Mononuclear cell (primary cell): Measurements from ENCODE around the gene TTC1. TPM values are rescaled to one million over a fixed set of nuclear protein-coding genes. Genes with fewer than 3 reads are reported as not detected.
A peak's percentile ranks its signal among the peaks of the same experiment; 100 is the strongest.
"Not testable (repeated sequence)": the region's sequence is repeated elsewhere in the genome, so short reads cannot be mapped to it uniquely, and the experiment has no call there.

Source experiments
- H3K27me3 ChIP-seq: 2 replicates; pipeline ENCODE4 v1.6.0; 2011; ENCODE audit warnings: low read length, control low read depth; ENCODE audit not compliant: insufficient read depth
- H3K4me1 ChIP-seq: 2 replicates; pipeline ENCODE4 v1.5.1; 2011; ENCODE audit warnings: mild to moderate bottlenecking, low read length, control low read depth; ENCODE audit not compliant: insufficient read depth
- H3K4me3 ChIP-seq: 2 replicates; pipeline ENCODE4 v1.5.1; 2011; ENCODE audit warnings: mild to moderate bottlenecking, low read length, moderate library complexity
- H3K9me3 ChIP-seq: 2 replicates; pipeline ENCODE4 v1.5.1; 2011; ENCODE audit warnings: low read depth, mild to moderate bottlenecking, control low read depth, low read length
- total RNA-seq: library from RNA; depleted of rRNA; stranded (reverse); fragments of >200 nt; gene quantifications from one replicate; pipeline ENCODE4 v1.2.3, GENCODE V29; 2012

Gene TTC1
- total RNA-seq, 1 donor = 20.1 TPM

DNA sequence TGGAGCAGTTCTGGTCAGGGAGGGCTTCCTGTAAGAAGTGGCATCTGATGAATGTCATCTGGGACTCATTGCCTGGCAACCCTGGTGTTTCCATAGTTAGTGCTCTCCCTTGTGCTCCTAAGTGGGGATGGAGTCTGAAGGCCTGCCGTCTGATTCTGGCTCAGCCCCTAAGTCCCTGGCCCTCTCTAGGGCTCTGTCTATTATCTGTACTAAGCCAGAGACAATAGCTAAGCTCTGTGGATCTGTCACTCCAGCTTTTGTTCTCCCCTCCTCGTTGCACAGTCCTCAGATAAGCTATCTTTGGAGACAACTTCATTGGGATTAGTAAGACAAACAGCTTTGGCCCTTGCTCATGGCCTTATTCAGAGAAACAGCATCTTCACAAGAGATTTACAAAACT, 30.6 kb upstream of the TTC1 start:
- Histone ChIP-seq H3K9me3 (no peaks in the 10 kb centered on the region), H3K27me3 (peaks cover 21% of the 10 kb centered on the region), H3K4me1 (no peaks in the 10 kb centered on the region), H3K4me3 (no peak overlapping the region)

DNA sequence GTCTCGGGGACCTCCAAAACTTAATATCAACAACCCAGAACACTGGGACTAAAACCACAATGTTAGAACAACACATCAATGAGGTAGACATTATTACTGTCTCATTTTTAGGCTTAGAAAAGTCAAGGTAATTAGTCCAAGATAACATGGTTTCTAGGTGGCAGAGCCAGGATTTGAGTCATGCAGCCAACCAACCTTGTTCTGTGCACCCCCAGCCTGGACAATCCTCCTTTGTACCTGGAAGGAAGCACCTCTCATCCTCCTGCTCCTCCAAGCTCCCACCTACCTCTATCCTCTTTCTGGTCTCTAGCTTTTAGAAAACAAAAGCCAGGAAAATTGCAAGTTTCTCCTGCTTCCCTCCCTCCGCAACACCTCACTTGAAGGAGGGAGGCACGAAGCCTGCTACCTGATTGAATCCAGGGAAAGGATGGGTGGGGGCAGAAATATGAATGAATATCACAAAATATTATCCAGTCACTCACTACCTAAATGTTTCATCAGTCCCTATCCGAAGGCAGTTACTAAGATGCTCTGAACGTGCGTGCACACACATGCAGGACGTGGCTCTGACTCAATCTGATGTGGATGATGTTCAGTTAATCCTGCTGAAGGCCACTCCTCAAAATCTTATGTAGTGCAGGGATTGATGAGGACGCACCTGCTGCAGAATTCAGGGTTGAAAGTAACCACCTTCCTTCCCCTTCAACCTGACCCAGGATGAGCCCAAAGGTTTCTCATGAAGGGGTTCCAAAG, 26.3 kb upstream of the TTC1 start:
- H3K27me3 ChIP-seq = peaks cover 18% of the 10 kb centered on the region
- H3K4me1 ChIP-seq = peaks cover 9% of the 10 kb centered on the region
- H3K4me3 ChIP-seq = no peak overlapping the region
- H3K9me3 ChIP-seq = no peaks in the 10 kb centered on the region

DNA sequence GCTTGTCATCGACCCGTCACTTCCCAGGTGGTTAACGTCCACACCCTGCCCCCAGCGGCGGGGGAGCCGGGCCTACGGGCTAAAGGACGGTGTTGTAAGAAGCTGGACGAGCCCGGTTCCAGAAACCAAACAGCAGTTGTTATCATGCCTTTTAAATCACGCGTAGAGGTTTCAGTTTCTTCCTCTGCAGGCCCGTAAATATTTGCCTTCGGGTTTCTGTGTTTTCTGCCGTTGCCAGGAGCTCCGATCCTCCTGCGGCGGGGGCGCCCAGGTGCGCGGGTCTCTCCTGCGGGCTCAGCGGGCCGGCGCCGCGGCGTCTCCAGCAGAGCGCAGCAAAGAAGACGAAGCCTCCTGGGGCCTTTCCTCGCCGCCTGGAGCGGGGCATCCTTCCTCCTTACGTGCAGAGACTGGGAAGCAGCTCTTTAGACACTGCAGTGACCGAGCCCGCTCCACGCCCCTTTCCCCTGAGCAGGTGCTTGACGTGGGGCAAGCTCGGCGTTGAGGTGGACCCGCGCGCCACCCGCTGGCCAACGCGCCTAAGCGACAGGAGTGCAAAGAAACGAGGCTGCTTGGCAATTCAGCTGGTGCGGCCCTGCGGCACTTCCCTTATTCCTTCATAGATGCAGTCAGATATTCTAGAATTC, 21.8 kb upstream of the TTC1 start:
- H3K4me3 ChIP-seq = peak overlapping the region; percentile 22
- H3K4me1 ChIP-seq = peaks cover 10% of the 10 kb centered on the region
- H3K9me3 ChIP-seq = no peaks in the 10 kb centered on the region
- peaks cover 33% of the 10 kb centered on the region for H3K27me3 ChIP-seq

DNA sequence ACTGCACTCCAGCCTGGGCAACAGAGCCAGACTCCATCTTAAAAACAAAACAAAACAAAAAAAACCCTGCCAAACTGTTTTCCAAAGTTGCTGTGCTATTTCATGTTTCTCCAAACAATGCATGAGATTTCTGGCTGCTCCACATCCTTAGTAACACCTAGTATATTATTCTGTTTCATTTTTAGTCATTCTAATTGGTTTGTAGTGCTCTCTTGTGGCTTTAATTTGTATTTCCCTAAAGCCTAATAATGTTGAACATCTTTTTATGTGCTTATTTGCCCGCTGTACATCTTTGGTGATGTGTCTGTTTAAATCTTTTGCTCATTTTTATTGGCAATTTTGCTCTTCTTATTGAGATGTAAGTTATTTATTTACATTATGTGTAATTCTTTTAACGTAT, 18.4 kb upstream of the TTC1 start:
- peaks cover 41% of the 10 kb centered on the region for H3K27me3 ChIP-seq
- H3K9me3 ChIP-seq = peaks cover 9% of the 10 kb centered on the region
- H3K4me3 ChIP-seq = no peak overlapping the region
- H3K4me1 ChIP-seq = peaks cover 10% of the 10 kb centered on the region

DNA sequence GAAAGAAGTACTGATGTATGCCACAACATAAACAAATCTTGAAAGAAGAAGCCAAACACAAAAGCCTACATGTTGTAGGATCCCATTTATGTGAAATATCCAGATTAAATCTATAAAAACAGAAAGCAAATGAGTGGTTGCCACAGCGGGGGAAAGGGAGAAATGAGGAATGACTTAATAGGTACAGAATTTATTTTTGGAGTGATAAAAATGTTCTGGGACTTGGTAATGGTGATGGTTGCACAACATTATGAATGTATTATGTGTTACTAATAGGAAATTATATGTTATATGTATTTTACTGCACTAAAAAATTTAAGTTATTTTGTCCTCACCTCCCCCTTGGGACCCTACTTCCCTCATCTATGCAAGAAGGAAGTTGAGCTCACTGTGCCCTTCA, 16.4 kb upstream of the TTC1 start:
- Histone ChIP-seq H3K4me1 (peaks cover 1% of the 10 kb centered on the region), H3K9me3 (peaks cover 9% of the 10 kb centered on the region), H3K27me3 (peaks cover 26% of the 10 kb centered on the region), H3K4me3 (no peak overlapping the region)

DNA sequence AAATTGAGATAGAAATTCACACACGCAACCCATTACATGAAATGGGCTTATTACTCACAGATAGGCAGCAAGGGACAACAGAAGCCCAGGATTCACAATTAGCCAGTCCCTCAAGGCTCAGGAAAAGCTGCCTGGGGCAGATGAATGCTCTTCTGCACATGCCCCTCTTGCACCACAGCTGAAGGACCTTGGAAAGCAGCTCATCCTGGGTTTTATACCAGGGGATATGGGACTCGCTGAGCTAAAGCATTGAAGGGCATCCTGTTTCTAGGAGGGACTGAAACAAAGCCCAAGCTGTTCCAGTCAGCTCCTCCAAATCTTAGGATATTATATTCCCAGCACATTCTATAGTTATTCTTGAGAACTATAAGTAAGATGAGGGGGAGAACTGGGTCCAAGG, 15.7 kb upstream of the TTC1 start:
- Histone ChIP-seq H3K4me3 (no peak overlapping the region), H3K4me1 (no peaks in the 10 kb centered on the region)

DNA sequence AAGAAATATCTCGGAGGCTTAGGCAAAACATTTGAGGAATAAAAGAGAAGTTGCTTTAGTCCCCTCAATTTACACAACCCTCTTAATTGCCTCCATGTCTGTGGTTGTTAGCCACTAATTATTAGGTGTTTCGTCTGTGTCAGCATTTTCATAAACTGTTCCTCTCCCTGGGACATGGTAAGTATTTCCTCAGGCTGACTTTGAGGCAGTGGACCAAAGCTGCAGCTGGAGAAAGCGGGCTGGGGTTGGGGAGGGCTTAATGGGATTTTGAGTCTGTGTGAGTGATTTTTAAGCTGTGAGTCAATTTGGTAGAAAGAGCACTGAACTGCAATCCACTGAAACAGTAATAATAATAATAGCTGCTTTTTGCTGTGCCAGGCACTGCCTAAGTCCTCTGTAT, 13.0 kb upstream of the TTC1 start:
- no peak overlapping the region for H3K4me3 ChIP-seq
- H3K4me1 ChIP-seq = no peaks in the 10 kb centered on the region
- peaks cover 25% of the 10 kb centered on the region for H3K27me3 ChIP-seq
- peaks cover 9% of the 10 kb centered on the region for H3K9me3 ChIP-seq

More for the DNA sequence above, 15.7 kb upstream of the TTC1 start:
- H3K9me3 ChIP-seq = peaks cover 9% of the 10 kb centered on the region
- peaks cover 23% of the 10 kb centered on the region for H3K27me3 ChIP-seq

DNA sequence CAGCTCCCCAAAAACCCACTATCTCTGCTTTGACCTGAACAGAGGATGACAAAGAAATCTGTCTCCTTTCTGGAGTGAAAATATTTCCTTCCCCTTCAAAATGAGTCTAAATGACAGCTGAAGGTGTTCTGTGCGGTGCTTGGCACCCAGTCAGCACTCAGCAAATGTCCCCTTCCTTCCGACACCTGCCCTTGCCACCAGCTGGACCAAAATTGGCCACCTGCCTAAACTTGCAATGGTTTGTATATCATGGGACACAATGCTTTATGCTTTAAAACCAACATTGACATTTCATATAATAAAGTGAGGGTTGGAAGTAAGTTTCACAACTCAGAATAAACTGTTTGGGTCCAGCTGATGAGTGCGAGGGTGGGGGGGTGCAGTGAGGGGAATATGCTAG, 7.5 kb upstream of the TTC1 start:
- Histone ChIP-seq H3K4me3 (no peak overlapping the region), H3K9me3 (no peaks in the 10 kb centered on the region), H3K27me3 (peaks cover 23% of the 10 kb centered on the region)

DNA sequence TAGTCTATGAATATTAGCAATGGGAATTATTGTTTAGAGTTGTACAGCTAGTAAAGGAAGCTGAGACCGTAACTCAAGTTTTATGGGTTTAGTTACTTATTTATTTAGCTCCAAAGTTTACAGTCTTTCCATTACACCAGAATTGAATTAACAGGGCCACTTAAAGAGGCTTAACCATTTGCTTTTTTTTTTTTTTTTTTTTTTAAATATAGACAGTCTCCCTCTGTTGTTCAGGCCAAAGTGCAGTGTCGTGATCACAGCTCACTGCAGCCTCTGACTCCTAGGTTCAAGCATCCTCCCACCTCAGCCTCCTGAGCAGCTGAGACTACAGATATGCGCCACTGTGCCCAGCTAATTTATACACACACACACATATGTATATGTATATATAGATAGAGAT, 1.4 kb upstream of the TTC1 start:
- Histone ChIP-seq H3K4me1 (peaks cover 18% of the 10 kb centered on the region), H3K27me3 (no peaks in the 10 kb centered on the region), H3K9me3 (no peaks in the 10 kb centered on the region), H3K4me3 (no peak overlapping the region)

More for the DNA sequence above, 7.5 kb upstream of the TTC1 start:
- no peaks in the 10 kb centered on the region for H3K4me1 ChIP-seq

DNA sequence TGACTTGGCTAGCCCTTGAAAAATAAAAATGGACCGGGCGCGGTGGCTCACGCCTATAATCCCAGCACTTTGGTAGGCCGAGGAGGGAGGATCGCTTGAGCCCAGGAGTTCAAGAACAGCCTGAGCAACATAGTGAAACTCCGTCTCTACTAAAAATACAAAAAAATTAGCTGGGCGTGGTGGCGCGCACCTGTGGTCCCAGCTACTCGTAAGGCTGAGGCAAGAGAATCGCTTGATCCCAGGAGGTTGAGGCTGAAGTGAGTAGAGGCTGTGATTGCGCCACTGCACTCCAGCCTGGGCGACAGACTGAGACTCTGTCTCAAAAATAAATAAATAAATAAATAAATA, 436 bp upstream of the TTC1 start:
- not testable (repeated sequence) for H3K9me3 ChIP-seq, H3K27me3 ChIP-seq
- Histone ChIP-seq H3K4me1 (peaks cover 18% of the 10 kb centered on the region), H3K4me3 (peak overlapping the region; percentile 100)

DNA sequence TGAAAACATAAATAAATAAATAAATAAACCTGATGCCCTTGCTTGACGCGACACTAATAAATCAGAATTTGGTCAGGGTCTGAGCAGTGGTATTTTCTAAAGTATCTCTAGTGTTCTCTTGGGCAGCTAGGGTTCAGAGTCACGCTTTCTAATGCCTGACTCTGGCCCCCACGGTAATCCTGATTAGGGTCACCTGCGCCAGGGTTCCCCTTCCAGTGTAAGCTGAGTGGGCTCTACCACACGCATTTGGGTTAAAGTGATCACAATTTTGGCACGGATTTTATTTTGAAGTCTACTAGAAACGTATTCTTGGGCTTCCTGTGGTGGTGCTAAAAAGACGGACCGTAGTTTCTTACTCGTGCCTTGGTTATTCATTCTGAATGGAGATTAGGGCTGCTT, 651 bp downstream of the TTC1 start:
- peaks cover 18% of the 10 kb centered on the region for H3K4me1 ChIP-seq
- no peaks in the 10 kb centered on the region for H3K27me3 ChIP-seq
- peak overlapping the region; percentile 100 for H3K4me3 ChIP-seq
- no peaks in the 10 kb centered on the region for H3K9me3 ChIP-seq

DNA sequence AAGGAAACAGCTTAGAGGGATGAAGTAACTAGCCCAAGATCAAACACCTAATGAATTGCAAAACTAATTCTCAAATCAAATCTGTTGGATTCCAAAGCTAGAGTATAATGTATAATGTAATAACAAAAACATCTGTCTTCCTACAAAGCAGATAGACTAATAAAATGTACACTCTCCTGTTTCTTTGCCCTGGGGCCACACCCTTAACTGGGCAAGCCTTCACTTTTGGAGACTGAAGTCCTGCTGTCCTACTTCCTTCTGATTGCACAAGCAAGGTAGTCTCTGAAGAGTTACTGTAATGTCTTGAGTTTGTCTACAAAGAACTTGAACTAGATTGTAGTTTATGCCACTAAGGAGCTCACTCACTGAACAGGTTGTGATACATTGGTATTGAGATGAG, 2.5 kb downstream of the TTC1 start:
- Histone ChIP-seq H3K9me3 (no peaks in the 10 kb centered on the region), H3K27me3 (no peaks in the 10 kb centered on the region), H3K4me1 (peaks cover 18% of the 10 kb centered on the region), H3K4me3 (no peak overlapping the region)

DNA sequence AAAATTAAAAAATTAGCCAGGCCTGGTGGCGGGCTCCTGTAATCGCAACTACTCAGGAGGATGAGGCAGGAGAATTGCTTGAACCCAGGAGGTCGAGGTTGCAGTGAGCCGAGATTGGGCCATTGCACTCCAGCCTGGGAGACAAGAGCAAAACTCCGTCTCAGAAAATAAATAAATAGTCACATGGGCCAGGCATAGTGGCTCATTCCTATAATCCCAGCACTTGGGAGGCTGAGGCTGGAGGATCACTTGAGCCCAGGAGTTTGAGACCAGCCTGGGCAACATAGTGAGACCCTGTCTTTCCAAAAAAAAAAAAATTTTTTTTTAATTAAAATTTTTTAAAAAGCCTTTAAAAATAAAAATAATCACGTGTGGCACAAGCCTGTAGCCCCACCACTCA, 5.3 kb downstream of the TTC1 start:
- peaks cover 15% of the 10 kb centered on the region for H3K4me1 ChIP-seq
- H3K27me3 ChIP-seq, H3K4me3 ChIP-seq, H3K9me3 ChIP-seq: not testable (repeated sequence)

DNA sequence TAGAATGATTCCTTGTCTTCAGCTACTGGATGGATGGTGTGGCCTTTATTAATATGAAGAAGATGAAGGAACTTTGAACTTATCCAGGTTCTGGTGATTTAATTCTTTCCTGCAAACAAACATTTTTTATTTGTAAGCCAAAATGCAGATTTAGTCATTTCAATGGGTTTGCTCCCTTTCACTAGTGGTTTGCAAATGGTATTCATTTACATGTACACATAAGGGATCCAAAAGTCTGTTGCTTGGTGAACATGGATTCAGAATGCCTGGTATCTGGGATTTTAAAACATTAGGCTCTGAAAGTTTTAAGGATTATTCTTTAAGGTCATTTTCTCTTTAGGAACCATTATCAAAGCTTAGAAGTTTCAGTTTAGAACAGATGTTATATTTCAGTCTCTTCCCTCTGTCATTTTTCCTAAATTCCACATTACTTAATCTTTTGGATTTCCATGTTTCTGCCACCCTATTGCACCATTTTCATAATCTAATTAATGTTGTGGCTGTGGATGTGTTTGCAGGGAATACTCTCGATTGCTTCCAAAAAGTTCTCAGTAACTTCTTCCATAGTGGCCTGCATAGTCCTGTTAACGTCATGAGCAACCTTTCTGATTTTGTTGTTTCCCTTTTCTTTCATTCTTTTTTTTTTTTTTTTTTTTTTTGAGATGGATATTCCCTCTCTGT, 10.1 kb downstream of the TTC1 start:
- H3K27me3 ChIP-seq = no peaks in the 10 kb centered on the region
- no peaks in the 10 kb centered on the region for H3K9me3 ChIP-seq
- H3K4me3 ChIP-seq = no peak overlapping the region
- H3K4me1 ChIP-seq = peaks cover 16% of the 10 kb centered on the region

DNA sequence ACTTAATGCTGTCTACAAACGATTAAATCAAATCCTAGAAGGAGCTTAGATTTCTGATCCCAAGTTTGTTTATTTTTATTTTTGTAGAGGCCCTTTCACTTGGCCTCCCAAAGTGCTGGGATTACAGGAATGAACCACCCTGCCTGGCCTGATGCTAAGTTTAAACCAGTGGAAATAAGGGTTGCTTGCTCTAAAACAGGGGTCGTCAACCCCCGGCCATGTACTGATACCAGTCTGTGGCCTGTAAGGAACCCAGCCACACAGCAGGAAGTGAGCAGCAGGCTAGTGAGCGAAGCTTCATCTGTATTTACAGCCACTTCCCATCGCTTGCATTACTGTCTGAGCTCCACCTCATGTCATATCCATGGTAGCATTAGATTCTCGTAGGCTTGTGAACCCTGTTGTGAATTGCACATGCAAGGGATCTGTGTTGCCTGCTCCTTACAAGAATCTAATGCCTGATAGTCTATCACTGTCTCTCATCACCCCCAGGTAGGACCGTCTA, 11.4 kb downstream of the TTC1 start:
- Histone ChIP-seq H3K9me3 (no peaks in the 10 kb centered on the region), H3K4me1 (peaks cover 16% of the 10 kb centered on the region), H3K4me3 (no peak overlapping the region), H3K27me3 (no peaks in the 10 kb centered on the region)
